ENCODE results near the gene GLIPR1. TPM values are rescaled to one million over a fixed set of nuclear protein-coding genes. Genes with fewer than 3 reads are reported as not detected.

GLIPR1 gene
- total and polyA plus RNA-seq, 2 donors (not counting 3 experiments of a cell fraction or from before 2014, with no cell fraction given) = 98.8 to 108 TPM

GRCh38 chr12:75478116-75478794, 2.3 kb upstream of the GLIPR1 start:
- no peaks in the 10 kb centered on the region for H3K9me3 ChIP-seq (replicated peaks; ENCODE audit: control insufficient read depth, insufficient read depth, low read length)
- ChIA-PET POLR2A (no interaction called here), CTCF (interaction anchor here (1.3 kb wide), 1 partner anchor 27 kb away, joined by 3 read pairs; no protein-coding TSS in a partner anchor)
- no peak overlapping the region for H3K4me2 ChIP-seq (ENCODE audit: insufficient read depth, low read length)
- dilution Hi-C loops (cut with MboI; ENCODE audit: extremely low pct_ligation_motif_present, low sequenced_read_pairs) (no loop called here), intact Hi-C loops (cut with micrococcal nuclease) (no loop called here)
- H3K27ac ChIP-seq (ENCODE audit: insufficient read depth, low read depth, low read length) = no peak overlapping the region
- no peak overlapping the region for H3K9ac ChIP-seq (replicated peaks; ENCODE audit: extremely low read depth, insufficient read depth, low read length)
- DNase-seq (ENCODE audit: low read depth, low spot score) (no peak), FAIRE-seq (no peak)
- H2AFZ ChIP-seq (ENCODE audit: low read depth, low read length) = no peak overlapping the region
- H3K4me3 ChIP-seq (replicated peaks in 1 of 3; ENCODE audit: insufficient read depth in 1 of 3, low read depth in 1 of 3, low read length in 3 of 3) = no peak overlapping the region
- BruUV-seq (replicated peaks) = no TSS peak
- peaks cover 14% of the 10 kb centered on the region for H3K79me2 ChIP-seq (ENCODE audit: control insufficient read depth, insufficient read depth, low read length)
- TF ChIP-seq MYC (IDR thresholded peaks at IDR 0.05; ENCODE audit: low read depth, low read length) (no peak), FOS (IDR thresholded peaks at IDR 0.05; ENCODE audit: borderline replicate concordance, insufficient read depth, low read length) (no peak), EZH2 (IDR thresholded peaks at IDR 0.05; ENCODE audit: borderline replicate concordance, low read depth, low read length, severe bottlenecking) (no peak), JUN (IDR thresholded peaks at IDR 0.05; ENCODE audit: borderline replicate concordance, insufficient read depth, insufficient read length, low read depth) (no peak), POLR2AphosphoS5 (IDR thresholded peaks at IDR 0.05; ENCODE audit: insufficient read depth, low read depth, low read length) (no peak), POLR2A (IDR thresholded peaks at IDR 0.05; ENCODE audit: low read depth, low read length) (no peak), GATA2 (IDR thresholded peaks at IDR 0.05; ENCODE audit: insufficient read depth, insufficient read length, low read depth, low read length) (no peak)
- TF ChIP-seq, protein P1, sequence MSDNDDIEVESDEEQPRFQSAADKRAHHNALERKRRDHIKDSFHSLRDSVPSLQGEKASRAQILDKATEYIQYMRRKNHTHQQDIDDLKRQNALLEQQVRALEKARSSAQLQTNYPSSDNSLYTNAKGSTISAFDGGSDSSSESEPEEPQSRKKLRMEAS (IDR thresholded peaks at IDR 0.05; ENCODE audit: insufficient read depth, insufficient read length) = no peak
- TF ChIP-seq, protein P2, sequence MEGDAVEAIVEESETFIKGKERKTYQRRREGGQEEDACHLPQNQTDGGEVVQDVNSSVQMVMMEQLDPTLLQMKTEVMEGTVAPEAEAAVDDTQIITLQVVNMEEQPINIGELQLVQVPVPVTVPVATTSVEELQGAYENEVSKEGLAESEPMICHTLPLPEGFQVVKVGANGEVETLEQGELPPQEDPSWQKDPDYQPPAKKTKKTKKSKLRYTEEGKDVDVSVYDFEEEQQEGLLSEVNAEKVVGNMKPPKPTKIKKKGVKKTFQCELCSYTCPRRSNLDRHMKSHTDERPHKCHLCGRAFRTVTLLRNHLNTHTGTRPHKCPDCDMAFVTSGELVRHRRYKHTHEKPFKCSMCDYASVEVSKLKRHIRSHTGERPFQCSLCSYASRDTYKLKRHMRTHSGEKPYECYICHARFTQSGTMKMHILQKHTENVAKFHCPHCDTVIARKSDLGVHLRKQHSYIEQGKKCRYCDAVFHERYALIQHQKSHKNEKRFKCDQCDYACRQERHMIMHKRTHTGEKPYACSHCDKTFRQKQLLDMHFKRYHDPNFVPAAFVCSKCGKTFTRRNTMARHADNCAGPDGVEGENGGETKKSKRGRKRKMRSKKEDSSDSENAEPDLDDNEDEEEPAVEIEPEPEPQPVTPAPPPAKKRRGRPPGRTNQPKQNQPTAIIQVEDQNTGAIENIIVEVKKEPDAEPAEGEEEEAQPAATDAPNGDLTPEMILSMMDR (IDR thresholded peaks at IDR 0.05; ENCODE audit: extremely low read depth in 1 of 2, insufficient read depth in 1 of 2, low read depth in 1 of 2, low read length in 2 of 2) = no peak
- peaks cover 0 to 2% of the 10 kb centered on the region in 2 experiments for H3K36me3 ChIP-seq (ENCODE audit: control insufficient read depth in 2 of 2, extremely low read depth in 1 of 2, insufficient read depth in 2 of 2, low read length in 2 of 2)
- H3K9me1 ChIP-seq (replicated peaks; ENCODE audit: control insufficient read depth, extremely low read depth, insufficient read depth, low read length) = no peaks in the 10 kb centered on the region
- no peaks in the 10 kb centered on the region for H4K20me1 ChIP-seq (replicated peaks; ENCODE audit: control insufficient read depth, extremely low read depth, insufficient read depth, low read length)
- H3K27me3 ChIP-seq (ENCODE audit: control insufficient read depth in 2 of 2, insufficient read depth in 2 of 2, low read length in 2 of 2) = peaks cover 5 to 6% of the 10 kb centered on the region in 2 experiments
- H3K4me1 ChIP-seq (ENCODE audit: control insufficient read depth, extremely low read depth, insufficient read depth, low read length) = peaks cover 18% of the 10 kb centered on the region
